GM21737 (cell line): ENCODE data around the gene RSRP1.

Experiments used
- ATAC-seq: cut with Tn5 transposase; IDR thresholded peaks from one replicate; pipeline ENCODE4 v1.9.1; 2021; ENCODE audit warnings: mild to moderate bottlenecking, moderate library complexity; ENCODE audit not compliant: unreplicated experiment

RSRP1 gene

GRCh38 chr1:25194572-25195020, 52.7 kb downstream of the RSRP1 start:
- no peak for ATAC-seq

GRCh38 chr1:25194054-25194453, 53.2 kb downstream of the RSRP1 start:
- no peak for ATAC-seq

GRCh38 chr1:25193229-25193628, 54.0 kb downstream of the RSRP1 start:
- no peak for ATAC-seq
